NCI-H2227 (cell line): ENCODE results near the gene LILRA6.
A peak's percentile ranks its signal among the peaks of the same experiment; 100 is the strongest.
"Not testable (repeated sequence)": the region's sequence is repeated elsewhere in the genome, so short reads cannot be mapped to it uniquely, and the experiment has no call there.

Experiments used
- DNase-seq: peaks from one replicate; lab custom pipeline; 2025; ENCODE audit not compliant: unreplicated experiment; lab: John Stamatoyannopoulos, UW

Gene LILRA6

DNA sequence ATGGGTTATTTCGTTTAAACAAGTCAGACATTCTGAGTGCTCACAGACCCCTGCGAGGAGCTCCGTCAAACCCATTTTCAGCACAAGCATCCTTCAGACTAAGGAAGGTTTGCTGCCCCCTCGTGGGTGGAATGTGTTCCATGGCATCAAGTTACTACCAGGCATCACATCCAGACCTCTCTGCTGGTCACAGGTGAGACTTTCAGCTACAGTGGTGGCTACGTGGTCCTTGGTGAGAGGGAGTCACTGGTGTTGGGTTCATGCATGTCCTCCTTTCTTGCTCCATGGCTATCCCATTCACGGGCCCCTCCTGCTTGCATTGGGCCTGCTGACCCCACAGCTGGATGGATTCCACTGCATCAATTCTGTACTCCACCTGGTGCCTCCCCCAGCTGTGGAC is 23.5 kb upstream of the LILRA6 start:
- DNase-seq = peak; percentile 82

DNA sequence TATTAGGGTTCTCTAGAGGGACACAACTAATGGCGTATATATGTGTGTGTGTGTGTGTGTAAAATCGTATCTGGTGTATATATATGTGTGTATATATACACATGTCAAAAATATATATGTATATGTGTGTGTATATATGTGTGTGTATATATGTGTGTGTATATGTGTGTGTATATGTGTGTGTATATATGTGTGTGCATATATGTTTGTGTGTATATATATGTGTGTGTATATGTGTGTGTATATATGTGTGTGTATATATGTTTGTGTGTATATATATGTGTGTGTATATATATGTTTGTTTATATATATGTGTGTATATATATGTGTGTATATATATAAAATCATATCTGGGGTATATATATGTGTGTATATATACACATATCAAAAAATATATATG is 19.9 kb upstream of the LILRA6 start:
- no peak for DNase-seq

DNA sequence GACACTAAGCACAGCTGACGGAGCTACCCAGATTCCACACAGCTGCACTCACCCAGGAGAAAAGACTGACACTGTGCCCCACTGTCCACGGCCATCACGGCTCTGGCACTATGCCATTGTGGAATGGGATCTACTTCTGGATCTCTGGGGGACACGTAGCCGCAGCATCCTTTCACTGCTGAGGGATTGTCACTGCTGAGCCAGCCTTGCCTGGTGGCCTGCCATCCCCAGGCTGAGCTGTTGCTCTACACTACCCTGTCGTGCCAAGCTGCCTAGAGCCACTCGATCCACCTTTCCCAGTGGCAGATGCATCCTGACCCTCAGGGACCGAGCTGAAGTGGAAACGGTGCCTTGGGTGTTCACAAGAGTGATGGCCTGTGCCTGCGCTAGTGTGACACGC is 19.5 kb upstream of the LILRA6 start:
- no peak for DNase-seq

DNA sequence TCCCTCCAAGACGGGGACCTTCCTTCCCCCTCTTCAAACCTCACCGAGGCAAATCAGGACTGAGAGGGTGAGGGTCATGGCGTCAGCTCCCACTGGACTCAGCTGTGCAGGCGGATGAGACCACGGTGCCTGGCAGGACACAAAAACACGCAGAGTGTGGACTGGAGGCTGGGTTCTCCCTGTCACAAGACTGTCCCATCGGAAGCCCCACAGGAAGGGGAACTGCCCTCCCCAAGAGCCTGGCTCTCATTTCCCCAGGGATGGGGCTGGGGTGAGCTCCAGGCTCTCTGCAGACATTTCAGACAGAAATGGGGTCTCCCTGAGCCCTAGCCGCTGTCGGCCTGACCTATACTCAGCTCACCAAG is 14.5 kb upstream of the LILRA6 start, which contains the start of gene LILRB5:
TSS of gene LILRB5 (minus strand) at position 158 of the 365 bp plus-strand sequence. CDS start at position 78, 80 bp downstream.
- no peak for DNase-seq

DNA sequence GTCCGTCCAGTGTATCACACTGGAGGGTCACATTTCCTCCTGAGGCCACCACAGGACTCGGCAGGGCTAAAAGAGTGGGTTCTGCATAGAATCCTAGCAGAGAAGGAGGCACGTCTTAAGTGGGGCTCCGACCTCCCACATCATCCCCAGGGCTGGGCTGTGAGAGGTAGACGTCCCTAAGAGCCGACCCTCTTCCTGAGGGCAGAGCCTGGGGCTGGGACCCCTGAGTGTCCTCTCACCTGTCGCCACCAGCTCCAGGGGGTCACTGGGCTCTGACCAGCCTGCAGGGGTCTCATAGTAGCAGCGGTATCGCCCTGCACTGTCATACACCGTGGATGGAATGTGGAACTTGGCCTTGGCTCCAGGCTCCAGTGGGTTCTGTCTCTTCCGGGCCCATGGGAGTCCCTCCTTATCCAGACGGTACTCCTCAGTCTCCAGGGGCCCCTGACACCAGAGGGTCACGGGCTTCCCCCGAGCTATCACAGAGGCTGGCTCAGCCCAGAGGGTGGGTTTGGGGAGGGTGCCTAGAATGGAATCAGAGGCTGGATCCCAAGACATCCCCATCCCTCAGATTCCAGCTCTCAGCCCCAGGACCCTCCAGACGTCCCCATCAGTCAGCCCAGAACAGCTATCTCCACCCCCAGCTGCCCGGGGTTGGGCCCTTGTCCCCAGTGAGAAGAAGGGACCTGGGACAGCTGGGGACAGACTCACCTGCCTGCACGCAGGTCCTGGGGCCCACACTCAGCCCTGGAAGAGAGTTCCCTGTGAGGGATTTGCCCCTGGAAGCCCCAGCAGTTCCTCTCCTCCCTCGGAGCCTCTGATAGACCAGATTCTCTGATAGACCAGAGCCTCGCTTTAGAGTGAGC is 13.9 kb upstream of the LILRA6 start:
- no peak for DNase-seq

DNA sequence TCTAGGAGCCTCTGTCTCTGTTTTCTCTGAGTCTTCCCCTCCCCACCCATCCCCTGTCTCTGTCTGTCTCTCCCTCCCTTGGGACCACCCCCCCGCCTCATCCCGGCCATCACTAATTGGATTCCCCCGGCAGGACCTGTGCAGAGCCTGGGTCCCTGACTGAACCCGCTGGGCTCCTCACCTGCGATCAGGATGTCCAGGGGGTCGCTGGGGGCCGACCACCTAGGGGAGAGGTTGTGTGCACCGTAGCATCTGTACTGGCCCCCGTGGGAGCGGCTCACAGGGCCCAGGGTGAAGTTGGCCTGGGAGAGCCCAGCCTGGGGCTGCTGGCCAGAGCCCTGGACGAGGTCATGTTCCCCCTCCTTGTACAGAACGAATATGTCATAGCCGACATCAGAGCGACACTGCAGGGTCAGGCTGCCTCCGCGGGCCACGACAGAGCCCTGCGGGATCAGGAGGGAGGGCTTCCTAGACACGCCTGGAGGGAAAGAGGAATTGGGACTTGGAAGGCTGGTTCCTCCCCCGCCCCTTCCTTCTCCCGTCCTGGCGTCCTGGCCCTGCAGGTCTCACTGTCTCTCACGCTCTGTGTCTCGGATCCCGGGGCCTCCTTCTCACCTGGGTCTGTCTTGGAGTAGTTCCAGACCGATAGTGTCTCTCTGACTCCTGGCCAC is 12.7 kb upstream of the LILRA6 start:
- no peak for DNase-seq

DNA sequence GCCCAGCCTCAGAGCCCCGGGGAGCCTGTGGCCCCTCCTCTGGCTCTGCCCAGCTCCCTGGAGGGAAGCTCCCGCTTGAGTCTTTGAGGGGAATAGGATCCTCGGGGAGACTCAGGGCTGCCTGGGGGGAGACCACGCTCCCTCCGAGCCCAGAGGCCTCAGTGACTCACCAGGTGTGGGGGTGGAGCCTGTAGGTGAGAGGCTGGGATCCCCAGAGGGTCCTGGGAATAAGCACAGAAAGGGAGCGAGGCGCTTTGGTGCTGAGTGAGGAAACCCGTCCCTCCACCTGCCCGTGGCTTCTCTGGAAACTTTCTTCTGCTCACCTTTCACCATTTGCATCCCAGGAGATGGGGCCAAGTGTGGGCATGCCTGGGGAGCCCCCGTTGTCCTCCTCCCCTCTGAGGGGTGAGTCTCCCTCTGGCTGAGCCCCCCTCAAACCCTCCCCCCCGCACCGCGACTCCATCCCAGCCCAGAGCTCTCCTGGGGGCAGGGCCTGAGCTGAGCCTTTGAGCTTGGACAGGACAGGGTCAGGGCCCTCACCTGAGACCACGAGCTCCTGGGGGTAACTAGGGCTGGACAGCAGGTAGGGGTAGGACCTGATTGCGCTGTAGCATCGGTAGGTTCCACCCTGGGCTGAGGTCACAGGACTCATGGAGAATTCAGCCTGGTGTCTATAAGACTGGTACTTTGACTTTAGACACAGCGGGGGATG is 11.8 kb upstream of the LILRA6 start:
- DNase-seq = no peak

DNA sequence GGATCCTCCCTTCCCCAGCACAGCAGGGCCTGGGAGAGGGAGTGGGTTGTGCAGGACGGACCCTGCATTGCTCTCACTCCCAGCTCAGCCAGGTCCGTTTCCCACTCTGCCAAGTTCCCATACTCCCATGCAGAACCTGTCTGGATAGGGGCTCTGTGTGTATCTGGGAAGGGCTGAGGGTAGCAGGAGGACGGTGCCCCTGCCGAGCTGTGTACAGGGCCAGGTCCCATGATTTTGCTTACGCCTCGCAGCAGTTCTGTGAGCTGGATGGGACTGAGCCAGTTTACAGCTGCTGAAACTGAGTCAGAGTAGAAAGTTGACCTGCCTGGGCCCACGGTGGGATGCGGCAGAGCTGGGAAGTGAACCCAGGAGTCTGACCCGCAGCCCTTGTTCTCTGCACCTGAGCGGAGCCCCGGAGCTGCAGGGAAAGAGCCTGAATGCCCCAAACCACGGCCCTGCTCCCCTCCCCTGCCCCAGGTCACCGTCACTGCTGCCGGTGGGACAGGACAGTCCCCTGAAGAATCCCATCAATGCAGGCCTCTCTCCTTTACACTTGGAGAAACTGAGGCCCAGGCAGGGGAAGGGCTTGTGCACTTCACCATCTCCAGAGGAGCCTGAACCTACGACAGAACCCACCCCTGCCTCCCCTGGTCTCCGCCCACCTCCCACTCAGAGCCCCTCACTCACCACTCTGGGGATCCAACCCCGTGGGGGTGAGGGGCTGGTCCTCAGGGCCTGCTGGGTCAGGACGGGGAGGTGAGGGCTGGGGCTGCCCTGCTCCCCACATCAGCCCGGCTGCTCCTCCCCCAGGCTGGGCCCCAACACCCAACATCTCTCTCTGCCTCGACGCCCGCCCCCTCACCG is 11.0 kb upstream of the LILRA6 start:
- DNase-seq = no peak

DNA sequence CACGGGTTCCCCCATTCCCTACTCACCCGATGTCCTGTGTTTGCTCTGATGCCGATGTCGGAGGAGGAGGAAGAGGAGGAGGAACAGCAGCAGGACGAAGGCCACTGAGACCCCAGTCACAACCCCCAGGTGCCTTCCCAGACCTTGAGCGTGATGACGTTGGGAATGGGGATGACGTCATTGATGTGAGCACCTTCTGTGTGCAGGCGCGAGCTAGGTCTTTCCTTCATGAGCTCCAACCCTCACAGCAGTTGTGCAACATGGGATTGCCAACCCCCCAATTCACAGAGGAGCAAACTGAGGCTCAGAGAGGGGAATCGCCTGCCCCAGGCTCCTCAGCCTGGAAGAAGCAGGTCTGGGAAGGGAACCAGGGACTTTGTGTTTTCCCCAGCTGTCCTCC is 10.3 kb upstream of the LILRA6 start:
- DNase-seq = no peak

DNA sequence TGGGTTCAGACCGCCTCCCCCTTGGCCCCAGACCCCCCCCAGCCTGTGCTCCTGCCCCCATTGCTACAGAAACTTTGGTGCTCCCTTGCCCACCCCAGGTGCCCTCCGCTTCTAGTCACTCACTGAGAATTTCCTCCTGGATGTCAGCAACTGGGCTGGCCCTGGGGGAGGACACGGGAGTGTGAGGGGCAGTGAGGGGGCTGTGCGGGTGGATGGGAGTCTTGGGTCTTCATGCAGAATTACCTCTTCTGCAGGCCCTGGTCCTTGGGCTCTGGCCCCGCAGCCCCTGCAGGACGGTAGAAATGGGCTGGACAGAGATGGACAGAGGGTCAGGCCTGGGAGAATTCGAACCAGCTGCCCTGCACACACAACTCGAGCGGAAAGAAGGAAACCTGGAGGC is 9.7 kb upstream of the LILRA6 start:
- DNase-seq = no peak

DNA sequence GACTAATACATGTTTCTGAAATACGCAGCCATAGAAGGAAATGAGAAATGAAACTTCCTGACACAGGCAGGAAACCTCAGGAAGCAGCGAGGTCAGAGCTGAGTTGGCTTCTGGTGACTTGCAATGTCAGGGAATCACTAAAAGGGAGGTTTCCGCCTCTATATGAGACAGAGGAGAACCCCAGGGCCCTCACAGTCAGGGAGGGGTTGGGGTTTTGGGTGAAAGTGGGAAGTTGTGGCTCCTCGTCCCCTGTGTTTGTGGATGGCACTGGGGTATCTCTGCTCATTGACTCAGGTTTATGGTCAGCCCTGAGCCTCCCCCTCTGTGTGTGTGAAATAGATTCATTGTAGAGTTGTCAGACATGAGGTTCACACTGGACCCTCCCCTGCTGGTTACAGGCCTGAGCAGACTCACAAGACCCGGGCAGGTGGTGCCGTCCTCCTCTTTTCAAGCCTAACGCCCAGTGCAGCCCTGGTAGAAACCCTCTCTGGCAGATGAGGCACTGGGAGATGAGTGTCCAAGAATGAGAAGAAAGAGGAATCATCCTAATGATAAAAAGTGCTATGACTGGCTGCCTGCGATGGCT is 5.5 kb upstream of the LILRA6 start:
- DNase-seq = no peak

DNA sequence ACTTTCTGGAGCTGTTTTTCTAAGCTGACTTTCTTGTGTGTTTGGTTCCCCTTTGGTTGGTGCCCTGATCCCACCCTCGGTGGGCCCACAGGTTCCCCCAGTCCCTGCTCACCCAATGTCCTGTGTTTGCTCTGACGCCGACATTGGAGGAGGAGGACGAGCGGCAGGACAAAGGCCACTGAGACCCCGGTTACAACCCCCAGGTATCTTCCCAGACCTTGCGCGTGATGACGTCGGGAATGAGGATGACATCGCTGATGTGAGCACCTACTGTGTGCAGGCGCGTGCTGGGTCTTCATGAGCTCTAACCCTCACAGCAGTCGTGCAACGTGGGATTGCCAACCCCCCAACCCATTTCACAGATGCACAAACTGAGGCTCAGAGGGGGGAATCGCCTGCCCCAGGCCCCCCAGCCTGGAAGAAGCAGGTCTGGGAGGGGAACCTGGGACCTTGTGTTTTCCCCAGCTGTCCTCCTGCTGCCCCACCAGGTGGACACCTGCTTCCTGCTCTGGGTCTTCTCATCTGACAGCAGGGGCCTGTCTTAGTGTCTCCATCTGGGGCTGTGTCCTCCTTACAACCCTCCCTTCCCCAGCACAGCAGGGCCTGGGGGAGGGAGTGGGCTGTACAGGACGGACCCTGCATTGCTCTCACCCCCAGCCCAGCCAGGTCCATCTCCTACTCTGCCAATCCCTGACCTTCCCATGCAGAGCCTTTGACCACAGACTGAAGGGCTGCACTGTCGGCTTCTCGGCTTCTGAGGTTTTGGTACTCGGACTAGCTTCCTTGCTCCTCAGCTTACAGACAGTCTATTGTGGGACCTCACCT is 4.7 kb upstream of the LILRA6 start:
- DNase-seq = no peak

DNA sequence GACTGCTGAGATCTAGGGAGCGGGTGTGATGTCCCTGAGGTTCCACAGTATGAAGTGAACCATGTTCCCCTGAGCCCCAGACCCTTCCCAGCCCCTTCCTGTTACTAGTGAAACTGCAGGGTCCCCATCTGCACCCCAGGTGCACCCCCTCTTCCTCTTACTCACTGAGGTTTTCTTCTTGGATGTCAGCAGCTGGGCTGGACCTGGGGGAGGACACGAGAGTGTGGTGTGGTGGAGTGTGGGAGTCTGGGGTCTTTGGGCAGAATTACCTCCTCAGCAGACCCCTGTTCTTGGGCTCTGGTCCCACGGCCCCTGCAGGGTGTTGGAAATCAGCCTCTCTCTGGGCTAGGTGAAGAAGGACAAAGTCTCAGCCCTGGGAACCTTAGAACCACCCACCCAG is 3.3 kb upstream of the LILRA6 start:
- DNase-seq = no peak

DNA sequence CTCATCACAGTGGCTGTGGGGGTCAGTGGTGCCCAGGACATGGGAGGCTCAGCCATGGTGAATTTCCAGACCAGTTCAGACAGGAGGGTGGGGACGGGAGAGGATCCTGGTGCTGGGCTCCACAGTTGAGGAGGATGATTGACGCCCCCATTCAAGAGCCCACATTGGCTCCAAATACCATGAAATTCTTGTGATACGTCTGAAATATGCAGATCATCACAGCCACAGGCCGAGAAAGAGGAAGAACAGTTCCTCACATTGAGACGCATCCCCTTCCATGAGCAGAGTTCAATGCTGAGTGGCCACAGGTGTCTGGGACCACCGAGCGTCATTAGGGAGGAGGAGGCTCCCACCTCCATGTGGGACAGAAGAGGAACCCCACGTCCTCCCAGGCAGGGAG is 1.2 kb upstream of the LILRA6 start:
- not testable (repeated sequence) for DNase-seq

DNA sequence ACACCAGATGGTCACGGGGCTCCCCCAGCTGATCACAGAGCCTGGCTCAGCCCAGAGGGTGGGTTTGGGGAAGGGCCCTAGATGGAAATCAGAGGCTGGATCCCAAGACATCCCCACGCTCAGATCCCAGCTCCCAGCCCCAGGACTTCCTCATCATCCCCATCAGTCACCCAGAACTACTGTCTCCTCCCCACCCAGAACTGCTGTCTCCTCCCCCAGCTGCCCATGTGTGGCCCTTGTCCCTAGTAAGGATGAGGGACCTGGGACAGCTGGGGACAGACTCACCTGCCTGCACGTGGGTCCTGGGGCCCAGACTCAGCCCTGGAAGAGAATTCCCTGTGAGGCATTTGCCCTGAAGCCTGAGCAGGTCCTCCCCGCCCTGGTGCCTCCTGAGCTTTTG is 356 bp downstream of the LILRA6 start:
- DNase-seq = not testable (repeated sequence)

DNA sequence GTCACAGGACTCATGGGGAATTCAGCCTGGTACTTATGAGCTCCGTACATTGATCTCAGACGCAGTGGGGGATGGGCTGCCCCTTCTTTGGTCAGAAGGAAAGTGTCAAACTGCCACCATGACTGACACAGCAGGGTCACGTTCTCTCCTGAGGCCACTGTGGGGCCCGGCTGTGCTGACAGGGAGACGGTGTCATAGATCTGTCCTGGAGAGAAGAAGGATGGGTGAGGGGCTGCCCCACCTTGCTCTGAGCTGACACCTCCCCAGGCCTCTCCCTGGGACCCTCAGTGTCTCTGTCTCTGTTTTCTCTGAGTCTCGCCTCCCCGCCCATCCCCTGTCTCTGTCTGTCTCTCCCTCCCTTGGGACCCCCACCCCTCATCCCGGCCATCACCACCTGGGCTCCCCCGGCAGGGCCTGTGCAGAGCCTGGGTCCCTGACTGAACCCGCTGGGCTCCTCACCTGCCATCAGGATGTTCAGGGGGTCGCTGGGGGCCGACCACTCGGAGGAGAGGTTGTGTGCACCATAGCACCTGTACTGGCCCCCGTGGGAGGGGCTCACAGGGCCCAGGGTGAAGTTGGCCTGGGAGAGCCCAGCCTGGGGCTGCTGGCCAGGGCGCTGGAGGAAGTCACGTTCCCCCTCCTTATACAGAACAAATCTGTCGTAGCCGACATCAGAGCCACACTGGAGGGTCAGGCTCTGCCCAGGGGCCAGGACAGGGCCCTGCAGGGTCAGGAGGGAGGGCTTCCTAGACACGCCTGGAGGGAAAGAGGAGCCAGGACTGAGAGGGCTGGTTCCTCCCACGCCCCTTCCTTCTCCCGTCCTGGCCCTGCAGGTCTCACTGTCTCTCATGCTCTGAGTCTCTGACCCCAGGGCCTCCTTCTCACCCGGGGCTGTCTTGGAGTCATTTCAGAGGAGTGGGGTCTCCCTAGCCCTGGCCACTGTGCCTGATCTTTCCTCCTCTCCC is 1.9 kb downstream of the LILRA6 start:
- not testable (repeated sequence) for DNase-seq

DNA sequence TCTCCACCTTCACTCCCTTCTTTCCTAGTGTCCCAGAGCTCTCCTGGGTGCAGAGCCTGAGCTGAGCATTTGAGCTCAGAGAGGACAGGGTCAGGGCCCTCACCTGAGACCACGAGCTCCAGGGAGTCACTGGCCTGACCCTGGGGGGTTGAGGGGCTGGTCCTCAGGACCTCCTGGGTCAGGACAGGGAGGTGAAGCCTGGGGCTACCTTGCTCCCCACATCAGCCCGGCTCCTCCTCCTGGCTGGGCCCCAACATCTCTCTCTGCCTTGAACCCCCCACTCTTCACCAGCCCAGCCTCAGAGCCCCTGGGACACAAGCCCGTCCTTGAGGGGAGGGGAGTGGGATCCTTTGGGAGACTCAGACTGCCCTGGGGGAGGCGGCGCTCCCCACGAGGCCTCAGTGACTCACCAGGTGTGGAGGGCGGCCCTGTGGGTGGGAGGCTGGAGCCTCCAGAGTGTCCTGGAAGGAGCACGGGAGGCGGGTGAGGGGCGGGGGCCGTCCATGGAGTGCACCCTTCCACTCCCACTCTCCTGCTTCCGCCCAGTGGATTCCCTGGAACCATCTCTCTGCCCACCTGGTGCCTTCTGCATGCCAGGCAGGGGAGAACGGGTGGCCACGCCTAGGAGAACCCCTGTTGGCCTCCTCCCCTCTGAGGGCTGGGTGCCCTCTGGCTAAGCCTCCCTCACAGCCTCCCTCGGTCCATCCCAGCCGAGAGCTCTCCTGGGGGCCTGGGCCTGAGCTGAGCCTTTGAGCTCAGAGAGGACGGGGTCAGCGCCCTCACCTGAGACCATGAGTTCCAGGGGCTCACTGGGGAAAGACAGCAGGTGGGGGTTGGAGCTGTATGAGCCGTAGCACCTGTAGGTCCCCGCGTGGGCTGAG is 2.9 kb downstream of the LILRA6 start:
- not testable (repeated sequence) for DNase-seq

DNA sequence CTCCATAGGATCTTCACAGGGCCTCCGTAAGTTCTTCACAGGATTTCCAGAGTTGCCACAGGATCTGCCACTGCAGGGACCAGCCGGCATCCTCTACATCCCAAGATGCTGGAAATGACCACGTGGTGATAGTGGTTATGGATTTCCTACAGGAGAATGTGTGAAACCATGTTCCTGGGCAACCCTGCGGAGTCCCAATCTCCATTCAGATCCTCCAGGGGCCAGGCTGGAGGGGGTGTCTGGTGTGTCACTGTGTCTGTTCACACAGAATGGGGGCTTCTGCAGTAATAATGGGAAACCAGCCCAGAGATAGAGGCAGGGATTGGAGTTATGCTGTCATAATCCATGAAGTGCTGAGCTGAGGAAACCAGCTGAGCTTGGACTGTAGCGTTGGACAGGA is 8.6 kb downstream of the LILRA6 start:
- DNase-seq = no peak
